Measurements from ENCODE around the gene RRP9. TPM values are rescaled to one million over a fixed set of nuclear protein-coding genes. Genes with fewer than 3 reads are reported as not detected.

Gene RRP9
- total and polyA plus RNA-seq, 2 donors (not counting 3 experiments of a cell fraction or from before 2014, with no cell fraction given): 26.0 to 30.1 TPM

DNA sequence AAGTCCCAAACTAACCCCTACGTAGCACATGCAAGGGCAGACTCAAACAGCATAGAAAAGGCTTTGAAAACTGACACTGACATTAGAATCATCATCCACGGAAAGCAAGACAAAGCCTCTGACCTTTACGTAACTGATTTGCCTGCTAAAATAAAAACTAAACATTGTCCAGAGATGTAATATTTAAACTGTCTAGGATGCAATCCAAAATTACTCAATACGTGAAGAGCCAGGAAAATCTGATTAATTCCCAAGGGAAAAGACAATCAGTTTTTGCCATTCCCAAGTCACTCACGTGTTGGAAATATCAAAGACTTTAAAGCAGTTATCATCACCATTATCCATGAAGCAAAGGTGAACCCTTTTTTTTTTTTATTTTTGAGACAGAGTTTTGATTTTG is 25.3 kb downstream of the RRP9 start:
- no peaks in the 10 kb centered on the region for H3K79me2 ChIP-seq (ENCODE audit: control insufficient read depth, insufficient read depth, low read length)
- H3K9me1 ChIP-seq (replicated peaks; ENCODE audit: control insufficient read depth, extremely low read depth, insufficient read depth, low read length): no peaks in the 10 kb centered on the region
- FAIRE-seq (no peak), DNase-seq (ENCODE audit: low read depth, low spot score) (no peak)
- no peak overlapping the region for H3K4me2 ChIP-seq (ENCODE audit: insufficient read depth, low read length)
- no peaks in the 10 kb centered on the region for H4K20me1 ChIP-seq (replicated peaks; ENCODE audit: control insufficient read depth, extremely low read depth, insufficient read depth, low read length)
- peaks cover 0 to 5% of the 10 kb centered on the region in 2 experiments for H3K27me3 ChIP-seq (ENCODE audit: control insufficient read depth in 2 of 2, insufficient read depth in 2 of 2, low read length in 2 of 2)
- no peak overlapping the region for H2AFZ ChIP-seq (ENCODE audit: low read depth, low read length)
- H3K4me1 ChIP-seq (ENCODE audit: control insufficient read depth, extremely low read depth, insufficient read depth, low read length): no peaks in the 10 kb centered on the region
- H3K27ac ChIP-seq (ENCODE audit: insufficient read depth, low read depth, low read length): no peak overlapping the region
- POLR2A ChIA-PET: no interaction called here
- H3K9me3 ChIP-seq (replicated peaks; ENCODE audit: control insufficient read depth, insufficient read depth, low read length): no peaks in the 10 kb centered on the region
- BruUV-seq (replicated peaks): no TSS peak
- no peak overlapping the region for H3K9ac ChIP-seq (replicated peaks; ENCODE audit: extremely low read depth, insufficient read depth, low read length)
- no peaks in the 10 kb centered on the region for H3K36me3 ChIP-seq (ENCODE audit: control insufficient read depth in 2 of 2, extremely low read depth in 1 of 2, insufficient read depth in 2 of 2, low read length in 2 of 2)
- dilution Hi-C loops (cut with MboI; ENCODE audit: extremely low pct_ligation_motif_present, low sequenced_read_pairs) (no loop called here), intact Hi-C loops (cut with micrococcal nuclease) (no loop called here)
- CTCF ChIA-PET: no interaction called here
- H3K4me3 ChIP-seq (replicated peaks in 1 of 3; ENCODE audit: insufficient read depth in 1 of 3, low read depth in 1 of 3, low read length in 3 of 3): no peak overlapping the region
- TF ChIP-seq GATA2 (IDR thresholded peaks at IDR 0.05; ENCODE audit: insufficient read depth, insufficient read length, low read depth, low read length): no peak
- TF ChIP-seq, protein P1, sequence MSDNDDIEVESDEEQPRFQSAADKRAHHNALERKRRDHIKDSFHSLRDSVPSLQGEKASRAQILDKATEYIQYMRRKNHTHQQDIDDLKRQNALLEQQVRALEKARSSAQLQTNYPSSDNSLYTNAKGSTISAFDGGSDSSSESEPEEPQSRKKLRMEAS (IDR thresholded peaks at IDR 0.05; ENCODE audit: insufficient read depth, insufficient read length): no peak
- no peak for TF ChIP-seq FOS (IDR thresholded peaks at IDR 0.05; ENCODE audit: borderline replicate concordance, insufficient read depth, low read length)
- TF ChIP-seq POLR2A (IDR thresholded peaks at IDR 0.05; ENCODE audit: low read depth, low read length): no peak
- no peak for TF ChIP-seq POLR2AphosphoS5 (IDR thresholded peaks at IDR 0.05; ENCODE audit: insufficient read depth, low read depth, low read length)
- no peak for TF ChIP-seq JUN (IDR thresholded peaks at IDR 0.05; ENCODE audit: borderline replicate concordance, insufficient read depth, insufficient read length, low read depth)
- no peak for TF ChIP-seq MYC (IDR thresholded peaks at IDR 0.05; ENCODE audit: low read depth, low read length)
- no peak for TF ChIP-seq EZH2 (IDR thresholded peaks at IDR 0.05; ENCODE audit: borderline replicate concordance, low read depth, low read length, severe bottlenecking)
- TF ChIP-seq, protein P2, sequence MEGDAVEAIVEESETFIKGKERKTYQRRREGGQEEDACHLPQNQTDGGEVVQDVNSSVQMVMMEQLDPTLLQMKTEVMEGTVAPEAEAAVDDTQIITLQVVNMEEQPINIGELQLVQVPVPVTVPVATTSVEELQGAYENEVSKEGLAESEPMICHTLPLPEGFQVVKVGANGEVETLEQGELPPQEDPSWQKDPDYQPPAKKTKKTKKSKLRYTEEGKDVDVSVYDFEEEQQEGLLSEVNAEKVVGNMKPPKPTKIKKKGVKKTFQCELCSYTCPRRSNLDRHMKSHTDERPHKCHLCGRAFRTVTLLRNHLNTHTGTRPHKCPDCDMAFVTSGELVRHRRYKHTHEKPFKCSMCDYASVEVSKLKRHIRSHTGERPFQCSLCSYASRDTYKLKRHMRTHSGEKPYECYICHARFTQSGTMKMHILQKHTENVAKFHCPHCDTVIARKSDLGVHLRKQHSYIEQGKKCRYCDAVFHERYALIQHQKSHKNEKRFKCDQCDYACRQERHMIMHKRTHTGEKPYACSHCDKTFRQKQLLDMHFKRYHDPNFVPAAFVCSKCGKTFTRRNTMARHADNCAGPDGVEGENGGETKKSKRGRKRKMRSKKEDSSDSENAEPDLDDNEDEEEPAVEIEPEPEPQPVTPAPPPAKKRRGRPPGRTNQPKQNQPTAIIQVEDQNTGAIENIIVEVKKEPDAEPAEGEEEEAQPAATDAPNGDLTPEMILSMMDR (IDR thresholded peaks at IDR 0.05; ENCODE audit: extremely low read depth in 1 of 2, insufficient read depth in 1 of 2, low read depth in 1 of 2, low read length in 2 of 2): no peak

Measured in endothelial cell of umbilical vein (primary cell).